ENCODE data around the gene RGS2. TPM values are rescaled to one million over a fixed set of nuclear protein-coding genes. Genes with fewer than 3 reads are reported as not detected.

Gene RGS2, protein sequence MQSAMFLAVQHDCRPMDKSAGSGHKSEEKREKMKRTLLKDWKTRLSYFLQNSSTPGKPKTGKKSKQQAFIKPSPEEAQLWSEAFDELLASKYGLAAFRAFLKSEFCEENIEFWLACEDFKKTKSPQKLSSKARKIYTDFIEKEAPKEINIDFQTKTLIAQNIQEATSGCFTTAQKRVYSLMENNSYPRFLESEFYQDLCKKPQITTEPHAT
- polyA plus RNA-seq (2011; rRNA removed) (11.5 and 26.0 TPM in 2 replicates), polyA minus RNA-seq (2011; rRNA and poly(A)+ RNA removed) (4.8 and 7.8 TPM in 2 replicates)

DNA sequence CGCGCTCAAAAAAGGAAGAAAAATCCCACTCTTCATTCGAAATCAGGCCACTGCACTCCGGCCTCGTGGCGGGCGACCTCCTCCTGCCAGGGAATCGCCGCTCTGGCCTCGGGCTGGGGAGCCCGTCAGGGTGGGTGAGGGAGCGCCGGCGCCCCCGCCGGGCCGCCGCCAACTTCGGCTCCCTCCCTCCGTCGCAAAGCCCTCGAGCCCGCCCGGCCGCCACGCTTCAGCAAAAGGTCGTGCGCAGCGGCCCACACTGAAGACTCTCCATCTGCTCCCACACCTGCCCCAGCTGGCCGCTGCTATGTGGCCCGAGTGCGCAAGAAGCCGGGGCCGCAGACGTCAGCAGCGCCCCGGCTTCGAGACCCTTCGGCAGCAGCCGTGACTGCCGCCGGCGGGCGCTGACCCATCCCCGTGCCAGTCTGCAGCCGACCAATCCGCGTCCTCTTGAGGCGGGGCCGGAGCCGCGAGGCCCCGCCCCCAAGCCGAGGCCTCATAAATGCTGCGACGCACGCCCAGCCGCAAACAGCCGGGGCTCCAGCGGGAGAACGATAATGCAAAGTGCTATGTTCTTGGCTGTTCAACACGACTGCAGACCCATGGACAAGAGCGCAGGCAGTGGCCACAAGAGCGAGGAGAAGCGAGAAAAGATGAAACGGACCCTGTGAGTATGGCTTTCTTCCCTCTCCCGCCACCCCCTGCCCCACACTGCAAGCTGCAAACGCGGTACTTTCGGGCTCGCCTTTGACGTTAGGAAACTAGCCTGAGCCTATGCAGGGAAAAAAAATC, at the start of gene RGS2:
Gene RGS2 (plus strand): TSS at position 522 of the 789 bp plus-strand sequence. CDS start 33 bp downstream, at position 555.
- TF ChIP-seq, protein P1, sequence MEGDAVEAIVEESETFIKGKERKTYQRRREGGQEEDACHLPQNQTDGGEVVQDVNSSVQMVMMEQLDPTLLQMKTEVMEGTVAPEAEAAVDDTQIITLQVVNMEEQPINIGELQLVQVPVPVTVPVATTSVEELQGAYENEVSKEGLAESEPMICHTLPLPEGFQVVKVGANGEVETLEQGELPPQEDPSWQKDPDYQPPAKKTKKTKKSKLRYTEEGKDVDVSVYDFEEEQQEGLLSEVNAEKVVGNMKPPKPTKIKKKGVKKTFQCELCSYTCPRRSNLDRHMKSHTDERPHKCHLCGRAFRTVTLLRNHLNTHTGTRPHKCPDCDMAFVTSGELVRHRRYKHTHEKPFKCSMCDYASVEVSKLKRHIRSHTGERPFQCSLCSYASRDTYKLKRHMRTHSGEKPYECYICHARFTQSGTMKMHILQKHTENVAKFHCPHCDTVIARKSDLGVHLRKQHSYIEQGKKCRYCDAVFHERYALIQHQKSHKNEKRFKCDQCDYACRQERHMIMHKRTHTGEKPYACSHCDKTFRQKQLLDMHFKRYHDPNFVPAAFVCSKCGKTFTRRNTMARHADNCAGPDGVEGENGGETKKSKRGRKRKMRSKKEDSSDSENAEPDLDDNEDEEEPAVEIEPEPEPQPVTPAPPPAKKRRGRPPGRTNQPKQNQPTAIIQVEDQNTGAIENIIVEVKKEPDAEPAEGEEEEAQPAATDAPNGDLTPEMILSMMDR (IDR thresholded peaks at IDR 0.05; ENCODE audit: insufficient read depth, low read depth, low read length): no peak
- ChIA-PET CTCF (interaction anchor here (1.0 to 6.9 kb wide), 4 partner anchors 11 to 331 kb away, joined by 3 to 61 read pairs (median 8); no protein-coding TSS in a partner anchor), POLR2A (interaction anchor here (0.6 kb wide), 1 partner anchor 969 kb away, joined by 5 read pairs; no protein-coding TSS in a partner anchor)
- H3K27me3 ChIP-seq (ENCODE audit: control insufficient read depth, insufficient read depth, low read length): no peaks in the 10 kb centered on the region
- peak; percentile 60 for DNase-seq (ENCODE audit: low read depth)
- 0 out of 2 replicates have a peak, but pooled peaks cover 3% of the 10 kb centered on the region for H3K36me3 ChIP-seq (ENCODE audit: control insufficient read depth, insufficient read depth, low read length)
- H3K4me3 ChIP-seq (ENCODE audit: low read depth, low read length): peak within 1 kb of the TSS; percentile 79

DNA sequence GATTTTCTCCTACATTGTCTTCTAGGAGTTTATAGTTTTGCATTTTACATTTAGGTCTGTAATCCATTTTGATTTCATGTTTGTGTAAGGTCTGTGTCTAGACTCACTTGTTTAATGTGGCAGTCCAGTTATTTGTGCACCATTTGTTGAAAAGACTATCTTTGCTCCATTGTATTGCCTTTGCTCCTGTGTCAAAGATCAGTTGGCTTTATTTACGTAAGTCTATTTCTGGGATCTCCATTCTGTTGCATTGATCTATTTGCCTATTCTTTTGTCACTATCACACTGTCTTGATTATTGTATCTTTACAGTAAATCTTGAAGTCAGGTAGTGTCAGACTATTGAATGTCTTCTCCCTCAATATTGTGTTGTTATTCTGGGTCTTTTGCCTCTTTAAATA, 49.7 kb upstream of the RGS2 start:
- ChIA-PET POLR2A (no interaction called here), CTCF (no interaction called here)
- no peak overlapping the region for H3K4me3 ChIP-seq (ENCODE audit: low read depth, low read length)
- no peaks in the 10 kb centered on the region for H3K27me3 ChIP-seq (ENCODE audit: control insufficient read depth, insufficient read depth, low read length)
- DNase-seq (ENCODE audit: low read depth): no peak
- no peaks in the 10 kb centered on the region for H3K36me3 ChIP-seq (ENCODE audit: control insufficient read depth, insufficient read depth, low read length)
- TF ChIP-seq, protein P1 (IDR thresholded peaks at IDR 0.05; ENCODE audit: insufficient read depth, low read depth, low read length): no peak

DNA sequence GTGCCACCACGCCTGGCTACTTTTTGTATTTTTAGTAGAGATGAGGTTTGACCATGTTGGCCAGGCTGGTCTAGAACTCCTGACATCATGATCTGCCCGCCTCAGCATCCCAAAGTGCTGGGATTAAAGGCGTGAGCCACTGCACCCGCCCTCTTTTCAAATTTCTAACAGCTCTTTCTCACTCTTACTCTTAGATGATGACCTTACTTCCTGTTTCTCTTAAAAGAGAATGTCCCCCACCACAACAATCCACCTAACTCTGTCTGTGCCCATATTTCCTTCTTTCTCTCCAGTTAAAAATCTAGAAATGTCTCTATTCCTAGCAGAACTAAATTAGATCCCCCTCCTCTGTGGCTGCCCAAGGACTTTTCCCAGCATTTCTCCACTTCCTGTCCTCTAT, 46.6 kb upstream of the RGS2 start:
- ChIA-PET CTCF (interaction anchor here (1.2 to 1.3 kb wide), 2 partner anchors 19 to 25 kb away, joined by 3 to 7 read pairs; no protein-coding TSS in a partner anchor), POLR2A (no interaction called here)
- no peak for DNase-seq (ENCODE audit: low read depth)
- H3K4me3 ChIP-seq (ENCODE audit: low read depth, low read length): no peak overlapping the region
- H3K36me3 ChIP-seq (ENCODE audit: control insufficient read depth, insufficient read depth, low read length): no peaks in the 10 kb centered on the region
- no peaks in the 10 kb centered on the region for H3K27me3 ChIP-seq (ENCODE audit: control insufficient read depth, insufficient read depth, low read length)
- TF ChIP-seq, protein P1 (IDR thresholded peaks at IDR 0.05; ENCODE audit: insufficient read depth, low read depth, low read length): no peak

DNA sequence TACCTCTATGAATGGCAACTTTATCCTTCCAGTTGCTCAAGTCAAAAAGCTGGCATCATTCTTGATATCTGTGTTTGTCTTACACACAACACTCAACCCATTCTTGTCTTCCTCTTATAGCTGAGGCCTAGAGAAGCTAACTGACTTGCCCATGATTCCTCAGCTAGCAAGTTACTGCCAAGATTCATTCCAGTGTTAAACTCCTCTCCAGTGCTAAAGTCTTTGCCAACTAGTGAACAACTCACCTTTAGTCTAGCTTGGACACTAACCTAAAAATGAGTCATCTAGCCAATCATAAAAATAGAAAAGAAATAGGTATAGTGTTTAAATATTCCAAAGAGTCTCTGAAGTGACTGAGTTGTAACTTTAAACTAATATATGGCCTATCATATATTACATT, 45.6 kb upstream of the RGS2 start:
- TF ChIP-seq, protein P1 (IDR thresholded peaks at IDR 0.05; ENCODE audit: insufficient read depth, low read depth, low read length): no peak
- H3K4me3 ChIP-seq (ENCODE audit: low read depth, low read length): no peak overlapping the region
- CTCF ChIA-PET: no interaction called here
- POLR2A ChIA-PET: no interaction called here
- no peaks in the 10 kb centered on the region for H3K27me3 ChIP-seq (ENCODE audit: control insufficient read depth, insufficient read depth, low read length)
- no peak for DNase-seq (ENCODE audit: low read depth)
- no peaks in the 10 kb centered on the region for H3K36me3 ChIP-seq (ENCODE audit: control insufficient read depth, insufficient read depth, low read length)

DNA sequence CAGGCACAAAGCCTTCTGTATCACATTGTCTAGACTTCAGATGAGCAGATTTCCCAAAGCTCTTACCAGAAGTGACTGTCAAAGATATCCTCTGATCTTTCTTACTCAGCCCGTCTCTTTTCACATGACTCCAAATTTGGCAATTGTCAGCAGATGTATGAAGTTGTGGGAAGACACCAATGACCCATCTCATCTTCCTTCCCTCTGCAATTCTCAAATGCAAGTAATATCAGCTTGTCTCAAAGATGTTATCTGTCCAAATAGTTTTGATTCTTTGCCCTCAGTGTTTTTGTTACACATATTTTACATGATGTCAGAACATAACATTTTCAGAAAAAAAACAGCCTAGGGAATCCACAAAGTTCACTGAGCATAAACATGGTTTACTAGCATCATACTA, 45.1 kb upstream of the RGS2 start:
- Histone ChIP-seq H3K36me3 (ENCODE audit: control insufficient read depth, insufficient read depth, low read length) (no peaks in the 10 kb centered on the region), H3K27me3 (ENCODE audit: control insufficient read depth, insufficient read depth, low read length) (no peaks in the 10 kb centered on the region), H3K4me3 (ENCODE audit: low read depth, low read length) (no peak overlapping the region)
- TF ChIP-seq, protein P1 (IDR thresholded peaks at IDR 0.05; ENCODE audit: insufficient read depth, low read depth, low read length): no peak
- ChIA-PET CTCF (no interaction called here), POLR2A (no interaction called here)
- DNase-seq (ENCODE audit: low read depth): peak; percentile 77

Measured in BJ (cell line).